Tibial artery (tissue), 4 donors: ENCODE measurements around the gene TEAD1.

Source experiments
- DNase-seq, 2 donors: peaks; one replicate each; pipeline ENCODE4 v3.0.0-alpha.2; 2019
- H3K27ac ChIP-seq, 2 donors: fragments of 200-600 bp; sonication (generic) in 1 of 2; 1 replicate in 1 of 2; 2 replicates in 1 of 2; pipeline ENCODE4 v1.5.1; 2018 to 2019; ENCODE audit warnings: mild to moderate bottlenecking in 1 of 2
- H3K27me3 ChIP-seq, 2 donors: fragments of 200-600 bp; sonication (generic) in 1 of 2; one replicate each; pipeline versions ENCODE4 v1.5.1 to v1.6.0; 2016 to 2019
- H3K36me3 ChIP-seq, 3 donors: fragments of 200-600 bp; sonication (generic) in 2 of 3; one replicate each; pipeline ENCODE4 v1.5.1; 2016 to 2019; ENCODE audit warnings: mild to moderate bottlenecking in 2 of 3
- H3K4me1 ChIP-seq, 4 donors: fragments of 200-600 bp; sonication (generic) in 2 of 4; 1 replicate in 3 of 4; 2 replicates in 1 of 4; pipeline ENCODE4 v1.5.1; 2016 to 2019
- H3K4me3 ChIP-seq, 2 donors: fragments of 200-600 bp; sonication (generic) in 1 of 2; 1 replicate in 1 of 2; 2 replicates in 1 of 2; pipeline ENCODE4 v1.5.1; 2018 to 2019; ENCODE audit warnings: mild to moderate bottlenecking in 2 of 2
- H3K9me3 ChIP-seq, 3 donors: fragments of 200-600 bp; sonication (generic) in 1 of 3; one replicate each; pipeline ENCODE4 v1.5.1; 2016 to 2019
- intact Hi-C: fragments of 100-400 bp; cut with DNase I; formaldehyde crosslinking; loops from one replicate; pipeline ENCODE4 v1.15.0; 2023; ENCODE audit warnings: low total_unique reads
- TF ChIP-seq, protein P1 (sequence below), 2 experiments: fragments of 200-600 bp in 1 of 2; fragments of 450-650 bp in 1 of 2; IDR thresholded peaks; one replicate each; pipeline ENCODE4 v1.5.1; 2017 to 2019; ENCODE audit warnings: antibody characterized with exemption in 2 of 2, mild to moderate bottlenecking in 1 of 2, moderate library complexity in 1 of 2

The TEAD1 gene

DNA sequence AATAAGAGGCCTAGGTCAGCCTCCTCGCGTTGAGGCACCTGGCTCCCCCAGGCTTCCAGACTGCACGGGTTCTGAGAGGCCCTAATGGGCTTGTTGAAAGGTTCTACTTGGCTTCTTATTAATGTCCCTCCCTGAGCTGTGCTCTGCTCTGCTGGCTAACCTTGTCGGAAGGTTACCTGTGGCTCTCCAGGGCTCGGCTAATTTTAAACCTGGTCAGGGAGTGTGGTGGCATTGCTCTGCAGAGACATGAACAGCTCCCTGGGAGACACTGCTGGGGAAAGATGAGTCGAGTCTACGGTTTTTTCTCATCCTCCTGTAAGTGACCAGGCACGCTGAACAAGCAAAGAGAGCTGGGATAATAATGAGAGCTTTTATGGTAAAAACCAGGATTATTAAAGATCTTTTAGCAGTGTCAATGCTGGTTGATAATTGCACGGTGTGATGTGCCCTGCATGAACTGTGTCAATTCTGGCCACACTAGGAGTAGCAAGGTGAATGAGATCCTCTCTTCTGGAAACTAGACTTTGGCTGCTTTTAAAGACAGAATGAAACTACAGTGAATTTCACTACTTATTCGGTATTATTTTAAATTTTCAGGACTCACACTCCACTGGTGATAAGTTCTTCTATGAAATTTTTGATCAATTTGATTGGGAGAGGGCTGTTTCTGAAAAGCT, 70.7 kb downstream of the TEAD1 start:
- DNase-seq: no peak
- H3K4me3 ChIP-seq: no peak overlapping the region
- H3K27ac ChIP-seq: no peak overlapping the region
- no peaks in the 10 kb centered on the region for H3K27me3 ChIP-seq
- TF ChIP-seq, protein P1, sequence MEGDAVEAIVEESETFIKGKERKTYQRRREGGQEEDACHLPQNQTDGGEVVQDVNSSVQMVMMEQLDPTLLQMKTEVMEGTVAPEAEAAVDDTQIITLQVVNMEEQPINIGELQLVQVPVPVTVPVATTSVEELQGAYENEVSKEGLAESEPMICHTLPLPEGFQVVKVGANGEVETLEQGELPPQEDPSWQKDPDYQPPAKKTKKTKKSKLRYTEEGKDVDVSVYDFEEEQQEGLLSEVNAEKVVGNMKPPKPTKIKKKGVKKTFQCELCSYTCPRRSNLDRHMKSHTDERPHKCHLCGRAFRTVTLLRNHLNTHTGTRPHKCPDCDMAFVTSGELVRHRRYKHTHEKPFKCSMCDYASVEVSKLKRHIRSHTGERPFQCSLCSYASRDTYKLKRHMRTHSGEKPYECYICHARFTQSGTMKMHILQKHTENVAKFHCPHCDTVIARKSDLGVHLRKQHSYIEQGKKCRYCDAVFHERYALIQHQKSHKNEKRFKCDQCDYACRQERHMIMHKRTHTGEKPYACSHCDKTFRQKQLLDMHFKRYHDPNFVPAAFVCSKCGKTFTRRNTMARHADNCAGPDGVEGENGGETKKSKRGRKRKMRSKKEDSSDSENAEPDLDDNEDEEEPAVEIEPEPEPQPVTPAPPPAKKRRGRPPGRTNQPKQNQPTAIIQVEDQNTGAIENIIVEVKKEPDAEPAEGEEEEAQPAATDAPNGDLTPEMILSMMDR (IDR thresholded peaks at IDR 0.05): no peak
- no peaks in the 10 kb centered on the region for H3K36me3 ChIP-seq
- peaks cover 0 to 22% (median 7%) of the 10 kb centered on the region in 4 donors for H3K4me1 ChIP-seq
- H3K9me3 ChIP-seq: no peaks in the 10 kb centered on the region
- intact Hi-C loops: no loop called here

GRCh38 chr11:12745787-12746186, 71.6 kb downstream of the TEAD1 start:
- no peaks in the 10 kb centered on the region for H3K36me3 ChIP-seq

GRCh38 chr11:12746593-12747097, 72.4 kb downstream of the TEAD1 start:
- no peak overlapping the region for H3K4me3 ChIP-seq
- peaks cover 0 to 22% (median 7%) of the 10 kb centered on the region in 4 donors for H3K4me1 ChIP-seq
- H3K9me3 ChIP-seq: no peaks in the 10 kb centered on the region
- no peak overlapping the region for H3K27ac ChIP-seq
- no peaks in the 10 kb centered on the region for H3K36me3 ChIP-seq
- TF ChIP-seq, protein P1 (IDR thresholded peaks at IDR 0.05): no peak
- no peak for DNase-seq
- intact Hi-C loops: no loop called here
- no peaks in the 10 kb centered on the region for H3K27me3 ChIP-seq

More at GRCh38 chr11:12745787-12746186, 71.6 kb downstream of the TEAD1 start:
- no peak overlapping the region for H3K4me3 ChIP-seq
- intact Hi-C loops: no loop called here
- no peaks in the 10 kb centered on the region for H3K27me3 ChIP-seq
- H3K9me3 ChIP-seq: no peaks in the 10 kb centered on the region
- H3K27ac ChIP-seq: no peak overlapping the region
- no peak for DNase-seq
- peaks cover 0 to 22% (median 7%) of the 10 kb centered on the region in 4 donors for H3K4me1 ChIP-seq
- TF ChIP-seq, protein P1 (IDR thresholded peaks at IDR 0.05): no peak

- Histone ChIP-seq H3K4me1 (peaks cover 0 to 22% (median 7%) of the 10 kb centered on the region in 4 donors), H3K36me3 (no peaks in the 10 kb centered on the region), H3K4me3 (no peak overlapping the region), H3K9me3 (no peaks in the 10 kb centered on the region), H3K27ac (no peak overlapping the region), H3K27me3 (no peaks in the 10 kb centered on the region)
- TF ChIP-seq, protein P1 (IDR thresholded peaks at IDR 0.05): no peak
- no peak for DNase-seq
- intact Hi-C loops: no loop called here
These were observed 74.3 kb downstream of the TEAD1 start for GRCh38 chr11:12748561-12748960.

- no peaks in the 10 kb centered on the region for H3K36me3 ChIP-seq
- H3K9me3 ChIP-seq: no peaks in the 10 kb centered on the region
- H3K4me1 ChIP-seq: peaks cover 0 to 22% (median 7%) of the 10 kb centered on the region in 4 donors
- H3K4me3 ChIP-seq: no peak overlapping the region
- no peak overlapping the region for H3K27ac ChIP-seq
- no peaks in the 10 kb centered on the region for H3K27me3 ChIP-seq
- intact Hi-C loops: no loop called here
- TF ChIP-seq, protein P1 (IDR thresholded peaks at IDR 0.05): no peak
- no peak for DNase-seq
These were observed 75.2 kb downstream of the TEAD1 start for GRCh38 chr11:12749442-12749841.
